Chondrocyte (in vitro differentiated cells): ENCODE results near the gene WIZ. TPM values are rescaled to one million over a fixed set of nuclear protein-coding genes. Genes with fewer than 3 reads are reported as not detected.
"Not testable (repeated sequence)": the region's sequence is repeated elsewhere in the genome, so short reads cannot be mapped to it uniquely, and the experiment has no call there.

Source experiments
- DNase-seq: peaks from one replicate; pipeline ENCODE4 v3.0.0; 2021; ENCODE audit warnings: mixed read lengths, low spot score
- H3K27ac Mint-ChIP-seq: one replicate; pipeline ENCODE4 v1.8.0; 2021; ENCODE audit warnings: mild to moderate bottlenecking, moderate library complexity, mixed read lengths; ENCODE audit not compliant: unreplicated experiment
- H3K27me3 Mint-ChIP-seq: 2 replicates; pipeline ENCODE4 v1.8.0; 2021; ENCODE audit warnings: low read depth, mixed read lengths
- H3K36me3 Mint-ChIP-seq: 2 replicates; pipeline ENCODE4 v1.8.0; 2021; ENCODE audit warnings: low read depth, mixed read lengths
- H3K4me1 Mint-ChIP-seq: 2 replicates; pipeline ENCODE4 v1.8.0; 2021; ENCODE audit warnings: low read depth, mild to moderate bottlenecking, mixed read lengths
- H3K4me3 Mint-ChIP-seq: one replicate; pipeline ENCODE4 v1.8.0; 2021; ENCODE audit warnings: mild to moderate bottlenecking, moderate library complexity, mixed read lengths; ENCODE audit not compliant: unreplicated experiment
- H3K9me3 Mint-ChIP-seq: 2 replicates; pipeline ENCODE4 v1.8.0; 2021; ENCODE audit warnings: low read depth, mixed read lengths
- CTCF ChIP-seq: fragments of 200-600 bp; sonication (generic); IDR thresholded peaks from 2 replicates; pipeline ENCODE4 v1.5.0; 2021; ENCODE audit warnings: antibody characterized with exemption, mild to moderate bottlenecking, moderate library complexity
- total RNA-seq: library from RNA; stranded (reverse); gene quantifications from 3 replicates; pipeline ENCODE4 v1.2.1, GENCODE V29; 2021

The WIZ gene
- total RNA-seq, 1 donor from 2014 or later = 52.4 TPM

GRCh38 chr19:15419413-15420025, 30.2 kb downstream of the WIZ start:
- TF ChIP-seq CTCF = peak; percentile 48
- Mint-ChIP-seq H3K27me3 (no peaks in the 10 kb centered on the region), H3K4me3 (peak overlapping the region; percentile 87), H3K9me3 (no peaks in the 10 kb centered on the region), H3K27ac (peak overlapping the region; percentile 88), H3K36me3 (peaks cover 16% of the 10 kb centered on the region), H3K4me1 (peaks cover 36% of the 10 kb centered on the region)
- no peak for DNase-seq

GRCh38 chr19:15418579-15419412, 31.0 kb downstream of the WIZ start, which contains the start of gene AKAP8L:
TSS of gene AKAP8L (minus strand) at chr19:15418988. CDS start at chr19:15418923, 65 bp downstream.
- Mint-ChIP-seq H3K27ac (peak within 1 kb of the TSS; percentile 99), H3K9me3 (no peaks in the 10 kb centered on the region), H3K4me1 (peaks cover 37% of the 10 kb centered on the region), H3K27me3 (no peaks in the 10 kb centered on the region), H3K36me3 (peaks cover 15% of the 10 kb centered on the region), H3K4me3 (peak within 1 kb of the TSS; percentile 87)
- peak; percentile 98 for DNase-seq
- TF ChIP-seq CTCF = peak; percentile 81

- H3K27ac Mint-ChIP-seq = peak overlapping the region; percentile 99
- peak overlapping the region; percentile 87 for H3K4me3 Mint-ChIP-seq
- H3K36me3 Mint-ChIP-seq = peaks cover 10% of the 10 kb centered on the region
- no peaks in the 10 kb centered on the region for H3K27me3 Mint-ChIP-seq
- no peak for DNase-seq
- peaks cover 42% of the 10 kb centered on the region for H3K4me1 Mint-ChIP-seq
- no peaks in the 10 kb centered on the region for H3K9me3 Mint-ChIP-seq
- TF ChIP-seq CTCF = peak; percentile 17
Measured at GRCh38 chr19:15418231-15418578, 31.6 kb downstream of the WIZ start.

GRCh38 chr19:15417699-15418098, 32.1 kb downstream of the WIZ start:
- Mint-ChIP-seq H3K4me1 (peaks cover 47% of the 10 kb centered on the region), H3K36me3 (peaks cover 7% of the 10 kb centered on the region), H3K9me3 (no peaks in the 10 kb centered on the region), H3K27ac (peak overlapping the region; percentile 99), H3K4me3 (peak overlapping the region; percentile 87), H3K27me3 (no peaks in the 10 kb centered on the region)
- TF ChIP-seq CTCF = no peak
- no peak for DNase-seq

- H3K9me3 Mint-ChIP-seq = no peaks in the 10 kb centered on the region
- DNase-seq = no peak
- H3K36me3 Mint-ChIP-seq = peaks cover 7% of the 10 kb centered on the region
- H3K4me3 Mint-ChIP-seq = no peak overlapping the region
- peak; percentile 23 for TF ChIP-seq CTCF
- H3K4me1 Mint-ChIP-seq = peaks cover 48% of the 10 kb centered on the region
- H3K27ac Mint-ChIP-seq = peak overlapping the region; percentile 3
- H3K27me3 Mint-ChIP-seq = no peaks in the 10 kb centered on the region
Measured at GRCh38 chr19:15412832-15413231, 36.9 kb downstream of the WIZ start.

- not testable (repeated sequence) for DNase-seq, H3K4me3 Mint-ChIP-seq, H3K9me3 Mint-ChIP-seq, H3K36me3 Mint-ChIP-seq, H3K27me3 Mint-ChIP-seq
- Mint-ChIP-seq H3K27ac (peak overlapping the region; percentile 70), H3K4me1 (peaks cover 36% of the 10 kb centered on the region)
Measured at GRCh38 chr19:15411351-15411750, 38.4 kb downstream of the WIZ start.
